DOHH2 (cell line): ENCODE measurements around the gene UACA.
"Not testable (repeated sequence)": the region's sequence is repeated elsewhere in the genome, so short reads cannot be mapped to it uniquely, and the experiment has no call there.

Source experiments
- H3F3A ChIP-seq: fragments of 200-600 bp; sonication (generic), shearing (Covaris generic); 2 replicates; pipeline ENCODE4 v1.6.0; 2016; ENCODE audit warnings: antibody characterized with exemption, mild to moderate bottlenecking; ENCODE audit not compliant: control insufficient read depth, insufficient read depth
- H3K27ac ChIP-seq: fragments of 200-600 bp; sonication (generic); 2 replicates; pipeline ENCODE4 v1.5.1; 2014; ENCODE audit warnings: low read depth, mild to moderate bottlenecking, low read length, moderate library complexity
- H3K27me3 ChIP-seq: fragments of 200-600 bp; sonication (generic); 2 replicates; pipeline ENCODE4 v1.6.1; 2014; ENCODE audit warnings: mild to moderate bottlenecking, low read length, mixed read lengths; ENCODE audit not compliant: control insufficient read depth
- H3K36me3 ChIP-seq: fragments of 200-600 bp; sonication (generic); 2 replicates; pipeline ENCODE4 v1.6.1; 2014; ENCODE audit warnings: mild to moderate bottlenecking, low read length, moderate library complexity, mixed read lengths; ENCODE audit not compliant: control insufficient read depth
- H3K4me1 ChIP-seq: fragments of 200-600 bp; sonication (generic); 2 replicates; pipeline ENCODE4 v1.6.1; 2014; ENCODE audit warnings: mild to moderate bottlenecking, low read length, mixed read lengths; ENCODE audit not compliant: control insufficient read depth
- H3K4me2 ChIP-seq: fragments of 200-600 bp; sonication (generic); 2 replicates; pipeline ENCODE4 v1.6.0; 2014; ENCODE audit warnings: mild to moderate bottlenecking, low read length, moderate library complexity
- H3K4me3 ChIP-seq: fragments of 200-600 bp; sonication (generic); 2 replicates; pipeline ENCODE4 v1.5.1; 2014; ENCODE audit warnings: mild to moderate bottlenecking, low read length, mixed read lengths
- H3K79me2 ChIP-seq: fragments of 200-600 bp; sonication (generic); 2 replicates; pipeline ENCODE4 v1.6.1; 2014; ENCODE audit warnings: mild to moderate bottlenecking, low read length, mixed read lengths; ENCODE audit not compliant: control insufficient read depth
- H3K9me2 ChIP-seq: fragments of 200-600 bp; sonication (generic); replicated peaks from 2 replicates; pipeline ENCODE4 v1.6.1; 2014; ENCODE audit warnings: mild to moderate bottlenecking, low read length, mixed read lengths; ENCODE audit not compliant: control insufficient read depth
- H3K9me3 ChIP-seq: fragments of 200-600 bp; sonication (generic); 2 replicates; pipeline ENCODE4 v1.6.1; 2014; ENCODE audit warnings: antibody characterized with exemption, low read length, mixed read lengths; ENCODE audit not compliant: control insufficient read depth, insufficient read depth
- H4K20me1 ChIP-seq: fragments of 200-600 bp; sonication (generic); 2 replicates; pipeline ENCODE4 v1.6.0; 2014; ENCODE audit warnings: low read depth, mild to moderate bottlenecking, antibody characterized with exemption, low read length, moderate library complexity; ENCODE audit not compliant: control insufficient read depth, insufficient read depth
- EZH2phosphoT487 ChIP-seq: fragments of 200-600 bp; sonication (generic); IDR thresholded peaks from 2 replicates; pipeline ENCODE4 v1.6.1; 2017; ENCODE audit warnings: borderline replicate concordance, mild to moderate bottlenecking, antibody characterized with exemption, low read length, moderate library complexity, mixed read lengths
- TF ChIP-seq, protein P1 (sequence below): fragments of 200-600 bp; sonication (generic); IDR thresholded peaks from one replicate; pipeline ENCODE4 v1.5.1; 2014; ENCODE audit warnings: antibody characterized with exemption, mild to moderate bottlenecking, low read depth, low read length; ENCODE audit not compliant: poor library complexity, severe bottlenecking

UACA gene

DNA sequence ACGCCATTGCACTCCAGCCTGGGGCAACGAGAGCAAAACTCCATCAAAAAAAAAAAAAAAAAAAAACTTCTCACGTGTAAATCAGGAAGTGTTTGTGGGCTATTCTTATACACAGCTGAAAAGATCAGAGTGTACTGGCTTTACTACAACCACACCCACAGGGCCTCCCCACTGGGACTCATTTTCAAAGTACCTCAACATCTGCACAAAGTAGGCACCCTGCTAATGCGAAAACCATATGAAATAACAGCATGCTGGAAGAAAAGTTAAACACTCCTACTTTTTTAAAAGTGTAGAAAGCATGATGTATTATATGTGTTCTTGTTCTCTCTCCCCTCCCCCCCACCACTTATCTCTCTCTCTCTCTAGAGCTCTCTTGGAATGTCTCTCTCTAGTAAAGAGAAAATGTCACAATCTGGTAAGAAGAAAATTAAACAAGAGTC, 11.1 kb downstream of the UACA start:
- Histone ChIP-seq H3K27ac (no peak overlapping the region), H4K20me1 (no peaks in the 10 kb centered on the region), H3F3A (no peaks in the 10 kb centered on the region), H3K9me3 (no peaks in the 10 kb centered on the region), H3K79me2 (no peaks in the 10 kb centered on the region), H3K27me3 (no peaks in the 10 kb centered on the region), H3K4me3 (no peak overlapping the region), H3K36me3 (no peaks in the 10 kb centered on the region), H3K4me2 (no peak overlapping the region), H3K9me2 (no peaks in the 10 kb centered on the region), H3K4me1 (no peaks in the 10 kb centered on the region)
- TF ChIP-seq EZH2phosphoT487 = no peak
- TF ChIP-seq, protein P1, sequence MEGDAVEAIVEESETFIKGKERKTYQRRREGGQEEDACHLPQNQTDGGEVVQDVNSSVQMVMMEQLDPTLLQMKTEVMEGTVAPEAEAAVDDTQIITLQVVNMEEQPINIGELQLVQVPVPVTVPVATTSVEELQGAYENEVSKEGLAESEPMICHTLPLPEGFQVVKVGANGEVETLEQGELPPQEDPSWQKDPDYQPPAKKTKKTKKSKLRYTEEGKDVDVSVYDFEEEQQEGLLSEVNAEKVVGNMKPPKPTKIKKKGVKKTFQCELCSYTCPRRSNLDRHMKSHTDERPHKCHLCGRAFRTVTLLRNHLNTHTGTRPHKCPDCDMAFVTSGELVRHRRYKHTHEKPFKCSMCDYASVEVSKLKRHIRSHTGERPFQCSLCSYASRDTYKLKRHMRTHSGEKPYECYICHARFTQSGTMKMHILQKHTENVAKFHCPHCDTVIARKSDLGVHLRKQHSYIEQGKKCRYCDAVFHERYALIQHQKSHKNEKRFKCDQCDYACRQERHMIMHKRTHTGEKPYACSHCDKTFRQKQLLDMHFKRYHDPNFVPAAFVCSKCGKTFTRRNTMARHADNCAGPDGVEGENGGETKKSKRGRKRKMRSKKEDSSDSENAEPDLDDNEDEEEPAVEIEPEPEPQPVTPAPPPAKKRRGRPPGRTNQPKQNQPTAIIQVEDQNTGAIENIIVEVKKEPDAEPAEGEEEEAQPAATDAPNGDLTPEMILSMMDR = no peak

DNA sequence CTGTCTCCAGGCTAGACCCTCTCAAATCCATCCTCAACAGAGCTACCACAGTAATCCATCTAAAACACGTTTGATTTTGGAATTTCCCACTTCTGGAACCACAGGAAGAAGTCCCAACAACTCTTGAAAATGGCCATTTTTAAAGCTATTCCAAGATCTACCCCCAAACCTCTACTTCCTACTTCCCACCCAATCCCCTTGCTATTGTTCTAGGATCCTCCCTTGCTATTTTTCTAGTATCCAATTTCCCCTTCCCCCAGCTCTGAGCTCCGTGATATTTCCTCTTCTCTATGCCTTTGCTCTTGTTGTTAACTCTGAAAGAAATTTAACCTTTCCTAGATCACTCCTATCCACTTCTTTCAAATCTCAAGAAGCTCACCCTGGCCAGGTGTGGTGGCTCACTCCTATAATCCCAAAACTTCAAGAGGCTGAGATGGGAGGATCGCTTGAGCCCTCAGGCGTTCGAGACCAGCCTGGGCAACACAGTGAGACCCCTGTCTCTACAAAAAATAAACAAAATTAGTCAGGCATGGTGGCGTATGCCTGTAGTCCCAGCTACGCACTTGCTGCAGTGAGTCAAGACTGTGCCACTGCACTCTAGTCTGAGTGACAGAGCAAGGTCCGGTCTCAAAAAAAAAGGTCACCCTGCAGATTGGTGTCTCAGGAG, 13.0 kb downstream of the UACA start:
- no peaks in the 10 kb centered on the region for H3K27me3 ChIP-seq
- H3K4me2 ChIP-seq = no peak overlapping the region
- H3K9me3 ChIP-seq = no peaks in the 10 kb centered on the region
- H3K4me3 ChIP-seq = no peak overlapping the region
- H3K4me1 ChIP-seq = no peaks in the 10 kb centered on the region
- no peaks in the 10 kb centered on the region for H3K36me3 ChIP-seq
- no peak overlapping the region for H3K27ac ChIP-seq
- TF ChIP-seq EZH2phosphoT487 = no peak
- TF ChIP-seq, protein P1 = no peak
- no peaks in the 10 kb centered on the region for H4K20me1 ChIP-seq
- H3K9me2 ChIP-seq = no peaks in the 10 kb centered on the region
- no peaks in the 10 kb centered on the region for H3F3A ChIP-seq
- no peaks in the 10 kb centered on the region for H3K79me2 ChIP-seq

DNA sequence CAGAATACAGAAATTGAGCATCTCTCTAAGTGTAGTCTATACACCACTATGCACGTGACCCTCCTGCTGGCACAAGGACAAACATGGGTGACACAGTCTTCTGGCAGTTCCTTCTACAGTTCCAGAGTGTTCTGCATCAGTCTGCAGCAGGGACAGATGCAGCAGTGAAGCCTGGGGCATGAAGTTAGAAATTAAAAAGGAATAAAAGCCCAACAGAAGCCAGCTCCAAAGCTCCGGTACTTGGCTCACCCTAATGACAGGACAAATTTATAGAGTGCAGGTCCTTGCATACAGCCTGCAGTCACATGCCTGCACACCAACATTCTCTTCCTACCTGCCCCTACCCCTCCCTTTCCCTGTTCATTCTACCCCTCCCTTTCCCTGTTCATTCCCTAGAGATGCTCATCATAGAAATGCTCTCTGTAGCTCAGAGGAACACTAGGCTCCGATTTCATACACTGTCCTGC, 15.0 kb downstream of the UACA start:
- Histone ChIP-seq H3K79me2 (no peaks in the 10 kb centered on the region), H3K27me3 (no peaks in the 10 kb centered on the region), H3F3A (no peaks in the 10 kb centered on the region), H4K20me1 (no peaks in the 10 kb centered on the region), H3K27ac (no peak overlapping the region), H3K9me3 (no peaks in the 10 kb centered on the region), H3K36me3 (no peaks in the 10 kb centered on the region), H3K4me2 (no peak overlapping the region), H3K4me1 (no peaks in the 10 kb centered on the region), H3K9me2 (no peaks in the 10 kb centered on the region), H3K4me3 (no peak overlapping the region)
- TF ChIP-seq, protein P1 = no peak
- TF ChIP-seq EZH2phosphoT487 = no peak

DNA sequence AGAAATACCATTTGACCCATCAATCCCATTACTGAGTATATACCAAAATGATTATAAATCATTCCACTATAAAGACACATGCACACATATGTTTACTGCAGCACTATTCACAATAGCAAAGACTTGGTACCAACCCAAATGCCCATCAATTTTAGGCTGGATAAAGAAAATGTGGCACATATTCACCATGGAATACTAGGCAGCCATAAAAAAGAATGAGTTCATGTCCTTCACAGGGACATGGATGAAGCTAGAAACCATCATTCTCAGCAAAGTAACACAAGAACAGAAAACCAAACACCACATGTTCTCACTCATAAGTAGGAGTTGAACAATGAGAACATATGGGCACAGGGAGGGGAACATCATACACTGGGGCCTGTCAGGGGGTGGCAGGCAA, 16.8 kb downstream of the UACA start:
- not testable (repeated sequence) for H4K20me1 ChIP-seq, H3K27ac ChIP-seq, H3F3A ChIP-seq, H3K9me2 ChIP-seq, H3K4me2 ChIP-seq, H3K4me3 ChIP-seq, H3K4me1 ChIP-seq, H3K27me3 ChIP-seq, H3K79me2 ChIP-seq, H3K36me3 ChIP-seq, H3K9me3 ChIP-seq
